Endothelial cell of umbilical vein (primary cell): ENCODE results near the gene SLC25A1.

Source experiments
- POLR2A ChIP-seq: IDR thresholded peaks from 2 replicates; pipeline ENCODE4 v1.6.1; 2012; ENCODE audit warnings: low read depth, mild to moderate bottlenecking, control low read depth, low read length
- POLR2AphosphoS5 ChIP-seq: IDR thresholded peaks from 2 replicates; pipeline ENCODE4 v1.6.1; 2012; ENCODE audit warnings: low read depth, mild to moderate bottlenecking, control low read depth, low read length, moderate library complexity; ENCODE audit not compliant: insufficient read depth
- TF ChIP-seq, protein P1 (sequence below), 2 donors: IDR thresholded peaks; 1 replicate in 1 of 2; 2 replicates in 1 of 2; pipeline ENCODE4 v1.5.1; 2011; ENCODE audit warnings: low read length in 2 of 2, mild to moderate bottlenecking in 2 of 2, moderate library complexity in 2 of 2, control low read depth in 1 of 2, inconsistent platforms in 1 of 2, low read depth in 1 of 2; ENCODE audit not compliant: insufficient read depth in 1 of 2; ENCODE audit errors: extremely low read depth in 1 of 2

- TF ChIP-seq, protein P1, sequence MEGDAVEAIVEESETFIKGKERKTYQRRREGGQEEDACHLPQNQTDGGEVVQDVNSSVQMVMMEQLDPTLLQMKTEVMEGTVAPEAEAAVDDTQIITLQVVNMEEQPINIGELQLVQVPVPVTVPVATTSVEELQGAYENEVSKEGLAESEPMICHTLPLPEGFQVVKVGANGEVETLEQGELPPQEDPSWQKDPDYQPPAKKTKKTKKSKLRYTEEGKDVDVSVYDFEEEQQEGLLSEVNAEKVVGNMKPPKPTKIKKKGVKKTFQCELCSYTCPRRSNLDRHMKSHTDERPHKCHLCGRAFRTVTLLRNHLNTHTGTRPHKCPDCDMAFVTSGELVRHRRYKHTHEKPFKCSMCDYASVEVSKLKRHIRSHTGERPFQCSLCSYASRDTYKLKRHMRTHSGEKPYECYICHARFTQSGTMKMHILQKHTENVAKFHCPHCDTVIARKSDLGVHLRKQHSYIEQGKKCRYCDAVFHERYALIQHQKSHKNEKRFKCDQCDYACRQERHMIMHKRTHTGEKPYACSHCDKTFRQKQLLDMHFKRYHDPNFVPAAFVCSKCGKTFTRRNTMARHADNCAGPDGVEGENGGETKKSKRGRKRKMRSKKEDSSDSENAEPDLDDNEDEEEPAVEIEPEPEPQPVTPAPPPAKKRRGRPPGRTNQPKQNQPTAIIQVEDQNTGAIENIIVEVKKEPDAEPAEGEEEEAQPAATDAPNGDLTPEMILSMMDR (IDR thresholded peaks at IDR 0.05; ENCODE audit: extremely low read depth in 1 of 2, insufficient read depth in 1 of 2, low read depth in 1 of 2, low read length in 2 of 2) = no peak
- TF ChIP-seq POLR2AphosphoS5 = no peak
- no peak for TF ChIP-seq POLR2A
Observed at GRCh38 chr22:19215360-19215759, 36.8 kb upstream of the SLC25A1 start.
